H1 (cell line): ENCODE results near the gene THAP2. TPM values are rescaled to one million over a fixed set of nuclear protein-coding genes. Genes with fewer than 3 reads are reported as not detected.

ENCODE experiments used
- BCL11A ChIP-seq, 2 experiments: IDR thresholded peaks; one replicate each; pipeline ENCODE4 v1.6.1; 2011; ENCODE audit warnings: low read depth in 2 of 2, low read length in 2 of 2, mild to moderate bottlenecking in 2 of 2
- CREB1 ChIP-seq: IDR thresholded peaks from 2 replicates; pipeline ENCODE4 v1.6.1; 2012; ENCODE audit warnings: inconsistent platforms
- POLR2AphosphoS5 ChIP-seq: IDR thresholded peaks from 2 replicates; pipeline ENCODE4 v1.6.1; 2011; ENCODE audit warnings: low read depth, low read length
- SP2 ChIP-seq: IDR thresholded peaks from 2 replicates; pipeline ENCODE4 v1.6.1; 2012; ENCODE audit warnings: mild to moderate bottlenecking, low read length, inconsistent platforms
- SUZ12 ChIP-seq: fragments of 200-600 bp; sonication (generic); IDR thresholded peaks from 2 replicates; pipeline ENCODE4 v1.6.1; 2012; ENCODE audit warnings: mild to moderate bottlenecking, inconsistent platforms, low read length, moderate library complexity, mixed read lengths
- TAF1 ChIP-seq: IDR thresholded peaks from 2 replicates; pipeline ENCODE4 v1.6.1; 2011; ENCODE audit warnings: mild to moderate bottlenecking, low read depth, low read length
- USF2 ChIP-seq: IDR thresholded peaks from 2 replicates; pipeline ENCODE4 v1.6.1; 2011; ENCODE audit warnings: low read length, improper control_type of control experiment
- polyA plus RNA-seq, 7 experiments: library from polyadenylated mRNA; depleted of rRNA in 3 of 7; stranded (reverse) in 5 of 7; unstranded in 2 of 7; fragments of >200 nt in 5 of 7; fragments of 200-250 nt in 2 of 7; gene quantifications; 1 replicate in 5 of 7; 2 replicates in 1 of 7; 4 replicates in 1 of 7; pipeline versions ENCODE4 v1.2.1 to v1.2.3, GENCODE V29; 2011 to 2013; ENCODE audit warnings: missing spikeins in 2 of 7, mixed read lengths in 2 of 7
- total RNA-seq: library from RNA; stranded (reverse); fragmentation: NEBNext Ultra II Directional; extraction: Animal tissue kit (Norgen Biotek cat#: 25700); gene quantifications from 2 replicates; pipeline ENCODE4 v1.2.1, GENCODE V29; 2021
- TF ChIP-seq, protein P1 (sequence below): fragments of 300-600 bp; sonication (generic); IDR thresholded peaks from 2 replicates; pipeline ENCODE4 v1.7.1; 2012; ENCODE audit warnings: low read length, moderate library complexity, mild to moderate bottlenecking, inconsistent platforms; ENCODE audit not compliant: insufficient replicate concordance
- TF ChIP-seq, protein P2 (sequence below), 3 experiments: IDR thresholded peaks; 1 replicate in 2 of 3; 2 replicates in 1 of 3; pipeline versions ENCODE4 v1.5.1 to v1.6.1; 2011; ENCODE audit warnings: low read length in 3 of 3, mild to moderate bottlenecking in 3 of 3, inconsistent platforms in 2 of 3, low read depth in 1 of 3, moderate library complexity in 1 of 3; ENCODE audit not compliant: insufficient read depth in 1 of 3; ENCODE audit errors: control extremely low read depth in 1 of 3

THAP2 gene
- total and polyA plus RNA-seq, 2 of the 8 experiments (the other 6 are each of a cell fraction or from before 2014, with no cell fraction given), result 1.8 to 5.3 TPM

DNA sequence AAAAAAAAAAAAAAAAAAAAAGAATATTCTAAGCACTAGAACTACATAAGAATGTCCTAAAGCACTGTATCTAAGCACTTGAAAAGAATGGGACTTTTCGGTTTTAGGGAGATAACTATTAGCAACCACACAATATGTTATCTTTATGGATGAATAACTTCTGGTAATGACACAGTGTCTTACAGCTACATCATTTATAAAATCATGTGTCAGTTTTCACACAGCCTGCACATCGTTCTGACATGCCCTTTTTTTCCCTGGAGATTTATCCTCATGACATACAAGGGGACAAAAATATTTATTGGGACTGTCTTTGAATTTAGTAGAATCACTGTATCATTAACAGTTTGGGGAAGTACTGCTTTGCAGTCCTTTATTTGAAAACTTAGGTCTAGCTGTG lies 39.1 kb downstream of the THAP2 start (continued):
- TF ChIP-seq, protein P1, sequence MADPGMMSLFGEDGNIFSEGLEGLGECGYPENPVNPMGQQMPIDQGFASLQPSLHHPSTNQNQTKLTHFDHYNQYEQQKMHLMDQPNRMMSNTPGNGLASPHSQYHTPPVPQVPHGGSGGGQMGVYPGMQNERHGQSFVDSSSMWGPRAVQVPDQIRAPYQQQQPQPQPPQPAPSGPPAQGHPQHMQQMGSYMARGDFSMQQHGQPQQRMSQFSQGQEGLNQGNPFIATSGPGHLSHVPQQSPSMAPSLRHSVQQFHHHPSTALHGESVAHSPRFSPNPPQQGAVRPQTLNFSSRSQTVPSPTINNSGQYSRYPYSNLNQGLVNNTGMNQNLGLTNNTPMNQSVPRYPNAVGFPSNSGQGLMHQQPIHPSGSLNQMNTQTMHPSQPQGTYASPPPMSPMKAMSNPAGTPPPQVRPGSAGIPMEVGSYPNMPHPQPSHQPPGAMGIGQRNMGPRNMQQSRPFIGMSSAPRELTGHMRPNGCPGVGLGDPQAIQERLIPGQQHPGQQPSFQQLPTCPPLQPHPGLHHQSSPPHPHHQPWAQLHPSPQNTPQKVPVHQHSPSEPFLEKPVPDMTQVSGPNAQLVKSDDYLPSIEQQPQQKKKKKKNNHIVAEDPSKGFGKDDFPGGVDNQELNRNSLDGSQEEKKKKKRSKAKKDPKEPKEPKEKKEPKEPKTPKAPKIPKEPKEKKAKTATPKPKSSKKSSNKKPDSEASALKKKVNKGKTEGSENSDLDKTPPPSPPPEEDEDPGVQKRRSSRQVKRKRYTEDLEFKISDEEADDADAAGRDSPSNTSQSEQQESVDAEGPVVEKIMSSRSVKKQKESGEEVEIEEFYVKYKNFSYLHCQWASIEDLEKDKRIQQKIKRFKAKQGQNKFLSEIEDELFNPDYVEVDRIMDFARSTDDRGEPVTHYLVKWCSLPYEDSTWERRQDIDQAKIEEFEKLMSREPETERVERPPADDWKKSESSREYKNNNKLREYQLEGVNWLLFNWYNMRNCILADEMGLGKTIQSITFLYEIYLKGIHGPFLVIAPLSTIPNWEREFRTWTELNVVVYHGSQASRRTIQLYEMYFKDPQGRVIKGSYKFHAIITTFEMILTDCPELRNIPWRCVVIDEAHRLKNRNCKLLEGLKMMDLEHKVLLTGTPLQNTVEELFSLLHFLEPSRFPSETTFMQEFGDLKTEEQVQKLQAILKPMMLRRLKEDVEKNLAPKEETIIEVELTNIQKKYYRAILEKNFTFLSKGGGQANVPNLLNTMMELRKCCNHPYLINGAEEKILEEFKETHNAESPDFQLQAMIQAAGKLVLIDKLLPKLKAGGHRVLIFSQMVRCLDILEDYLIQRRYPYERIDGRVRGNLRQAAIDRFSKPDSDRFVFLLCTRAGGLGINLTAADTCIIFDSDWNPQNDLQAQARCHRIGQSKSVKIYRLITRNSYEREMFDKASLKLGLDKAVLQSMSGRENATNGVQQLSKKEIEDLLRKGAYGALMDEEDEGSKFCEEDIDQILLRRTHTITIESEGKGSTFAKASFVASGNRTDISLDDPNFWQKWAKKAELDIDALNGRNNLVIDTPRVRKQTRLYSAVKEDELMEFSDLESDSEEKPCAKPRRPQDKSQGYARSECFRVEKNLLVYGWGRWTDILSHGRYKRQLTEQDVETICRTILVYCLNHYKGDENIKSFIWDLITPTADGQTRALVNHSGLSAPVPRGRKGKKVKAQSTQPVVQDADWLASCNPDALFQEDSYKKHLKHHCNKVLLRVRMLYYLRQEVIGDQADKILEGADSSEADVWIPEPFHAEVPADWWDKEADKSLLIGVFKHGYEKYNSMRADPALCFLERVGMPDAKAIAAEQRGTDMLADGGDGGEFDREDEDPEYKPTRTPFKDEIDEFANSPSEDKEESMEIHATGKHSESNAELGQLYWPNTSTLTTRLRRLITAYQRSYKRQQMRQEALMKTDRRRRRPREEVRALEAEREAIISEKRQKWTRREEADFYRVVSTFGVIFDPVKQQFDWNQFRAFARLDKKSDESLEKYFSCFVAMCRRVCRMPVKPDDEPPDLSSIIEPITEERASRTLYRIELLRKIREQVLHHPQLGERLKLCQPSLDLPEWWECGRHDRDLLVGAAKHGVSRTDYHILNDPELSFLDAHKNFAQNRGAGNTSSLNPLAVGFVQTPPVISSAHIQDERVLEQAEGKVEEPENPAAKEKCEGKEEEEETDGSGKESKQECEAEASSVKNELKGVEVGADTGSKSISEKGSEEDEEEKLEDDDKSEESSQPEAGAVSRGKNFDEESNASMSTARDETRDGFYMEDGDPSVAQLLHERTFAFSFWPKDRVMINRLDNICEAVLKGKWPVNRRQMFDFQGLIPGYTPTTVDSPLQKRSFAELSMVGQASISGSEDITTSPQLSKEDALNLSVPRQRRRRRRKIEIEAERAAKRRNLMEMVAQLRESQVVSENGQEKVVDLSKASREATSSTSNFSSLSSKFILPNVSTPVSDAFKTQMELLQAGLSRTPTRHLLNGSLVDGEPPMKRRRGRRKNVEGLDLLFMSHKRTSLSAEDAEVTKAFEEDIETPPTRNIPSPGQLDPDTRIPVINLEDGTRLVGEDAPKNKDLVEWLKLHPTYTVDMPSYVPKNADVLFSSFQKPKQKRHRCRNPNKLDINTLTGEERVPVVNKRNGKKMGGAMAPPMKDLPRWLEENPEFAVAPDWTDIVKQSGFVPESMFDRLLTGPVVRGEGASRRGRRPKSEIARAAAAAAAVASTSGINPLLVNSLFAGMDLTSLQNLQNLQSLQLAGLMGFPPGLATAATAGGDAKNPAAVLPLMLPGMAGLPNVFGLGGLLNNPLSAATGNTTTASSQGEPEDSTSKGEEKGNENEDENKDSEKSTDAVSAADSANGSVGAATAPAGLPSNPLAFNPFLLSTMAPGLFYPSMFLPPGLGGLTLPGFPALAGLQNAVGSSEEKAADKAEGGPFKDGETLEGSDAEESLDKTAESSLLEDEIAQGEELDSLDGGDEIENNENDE, result no peak
- TF ChIP-seq SUZ12 (no peak), USF2 (no peak), CREB1 (no peak), TAF1 (no peak), SP2 (no peak), POLR2AphosphoS5 (no peak), BCL11A (IDR thresholded peaks at IDR 0.05; ENCODE audit: low read depth in 2 of 2, low read length in 2 of 2) (no peak)
- TF ChIP-seq, protein P2, sequence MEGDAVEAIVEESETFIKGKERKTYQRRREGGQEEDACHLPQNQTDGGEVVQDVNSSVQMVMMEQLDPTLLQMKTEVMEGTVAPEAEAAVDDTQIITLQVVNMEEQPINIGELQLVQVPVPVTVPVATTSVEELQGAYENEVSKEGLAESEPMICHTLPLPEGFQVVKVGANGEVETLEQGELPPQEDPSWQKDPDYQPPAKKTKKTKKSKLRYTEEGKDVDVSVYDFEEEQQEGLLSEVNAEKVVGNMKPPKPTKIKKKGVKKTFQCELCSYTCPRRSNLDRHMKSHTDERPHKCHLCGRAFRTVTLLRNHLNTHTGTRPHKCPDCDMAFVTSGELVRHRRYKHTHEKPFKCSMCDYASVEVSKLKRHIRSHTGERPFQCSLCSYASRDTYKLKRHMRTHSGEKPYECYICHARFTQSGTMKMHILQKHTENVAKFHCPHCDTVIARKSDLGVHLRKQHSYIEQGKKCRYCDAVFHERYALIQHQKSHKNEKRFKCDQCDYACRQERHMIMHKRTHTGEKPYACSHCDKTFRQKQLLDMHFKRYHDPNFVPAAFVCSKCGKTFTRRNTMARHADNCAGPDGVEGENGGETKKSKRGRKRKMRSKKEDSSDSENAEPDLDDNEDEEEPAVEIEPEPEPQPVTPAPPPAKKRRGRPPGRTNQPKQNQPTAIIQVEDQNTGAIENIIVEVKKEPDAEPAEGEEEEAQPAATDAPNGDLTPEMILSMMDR (IDR thresholded peaks at IDR 0.05; ENCODE audit: control extremely low read depth in 1 of 3, insufficient read depth in 1 of 3, low read depth in 1 of 3, low read length in 3 of 3), result no peak
